Natural killer cell (primary cell): ENCODE measurements around the gene CACNA1C. TPM values are rescaled to one million over a fixed set of nuclear protein-coding genes. Genes with fewer than 3 reads are reported as not detected.

Experiments used
- ATAC-seq, 3 donors: fragments of 150-1000 bp in 2 of 3; fragments of 200-7000 bp in 1 of 3; cut with Tn5 transposase; 1 replicate in 1 of 3; 2 replicates in 2 of 3; pipeline ENCODE4 v1.10.0; 2021; ENCODE audit warnings: mild to moderate bottlenecking in 2 of 3, moderate library complexity in 2 of 3
- DNase-seq, 2 donors: peaks; one replicate each; pipeline versions ENCODE4 v3.0.0 to v3.0.0-alpha.2; 2013 to 2021; ENCODE audit warnings: mixed read lengths in 1 of 2
- H3K27ac ChIP-seq: one replicate; pipeline ENCODE4 v1.5.1; 2013; ENCODE audit warnings: mild to moderate bottlenecking, low read length
- H3K27me3 ChIP-seq: one replicate; pipeline ENCODE4 v1.6.1; 2013; ENCODE audit warnings: low read length; ENCODE audit not compliant: control insufficient read depth, insufficient read depth
- H3K36me3 ChIP-seq: one replicate; pipeline ENCODE4 v1.6.1; 2013; ENCODE audit warnings: low read length; ENCODE audit not compliant: control insufficient read depth, insufficient read depth
- H3K4me1 ChIP-seq: one replicate; pipeline ENCODE4 v1.6.1; 2013; ENCODE audit warnings: low read length; ENCODE audit not compliant: control insufficient read depth, insufficient read depth
- H3K4me3 ChIP-seq: one replicate; pipeline ENCODE4 v1.5.1; 2013; ENCODE audit warnings: low read length
- H3K9me3 ChIP-seq: one replicate; pipeline ENCODE4 v1.6.1; 2013; ENCODE audit warnings: low read length; ENCODE audit not compliant: control insufficient read depth, insufficient read depth
- H3K27ac Mint-ChIP-seq, 2 donors: one replicate each; pipeline ENCODE4 v1.8.0; 2022; ENCODE audit warnings: mild to moderate bottlenecking in 2 of 2, mixed read lengths in 2 of 2, moderate library complexity in 1 of 2
- H3K27me3 Mint-ChIP-seq, 2 donors: one replicate each; pipeline ENCODE4 v1.8.0; 2022; ENCODE audit warnings: low read depth in 2 of 2, mixed read lengths in 2 of 2
- H3K36me3 Mint-ChIP-seq: one replicate; pipeline ENCODE4 v1.8.0; 2022; ENCODE audit warnings: mixed read lengths
- H3K4me1 Mint-ChIP-seq, 2 donors: one replicate each; pipeline ENCODE4 v1.8.0; 2022; ENCODE audit warnings: mixed read lengths in 2 of 2
- H3K4me3 Mint-ChIP-seq: one replicate; pipeline ENCODE4 v1.8.0; 2022; ENCODE audit warnings: mild to moderate bottlenecking, moderate library complexity, mixed read lengths
- H3K9me3 Mint-ChIP-seq, 2 donors: one replicate each; pipeline ENCODE4 v1.8.0; 2022; ENCODE audit warnings: mixed read lengths in 2 of 2
- CTCF ChIP-seq: fragments of 200-600 bp; IDR thresholded peaks from one replicate; pipeline ENCODE4 v1.8.0; 2022; ENCODE audit warnings: antibody characterized with exemption
- WGBS: methylation state at CpG from one replicate; pipeline ENCODE4 v1.1.7; 2013; ENCODE audit warnings: missing lambda C conversion rate; ENCODE audit not compliant: insufficient coverage; 5-methylcytosine and 5-hydroxymethylcytosine counted together
- intact Hi-C: fragments of 100-400 bp; cut with micrococcal nuclease; formaldehyde crosslinking; loops from one replicate; pipeline ENCODE4 v1.14.2; 2022
- total RNA-seq, 4 donors: library from RNA; stranded (reverse); fragments of 120-200 nt in 1 of 4; gene quantifications; one replicate each; pipeline versions ENCODE4 v1.2.3 to v1.2.4, GENCODE V29; 2013 to 2022

CACNA1C gene
- total RNA-seq, 3 donors from 2014 or later (not counting 1 experiment from before 2014, with no cell fraction given): 0.07 to 0.35 (median 0.08) TPM

GRCh38 chr12:2366711-2367110 is 313.9 kb downstream of the CACNA1C start:
- WGBS: 100% methylated on average over 1 of the region's 3 CpGs
- Mint-ChIP-seq H3K36me3 (no peaks in the 10 kb centered on the region), H3K4me1 (no peaks in the 10 kb centered on the region), H3K4me3 (no peak overlapping the region), H3K27ac (no peak overlapping the region), H3K27me3 (peaks cover 0 to 2% of the 10 kb centered on the region in 2 donors), H3K9me3 (no peaks in the 10 kb centered on the region)
- intact Hi-C loops: no loop called here
- no peaks in the 10 kb centered on the region for H3K9me3 ChIP-seq
- no peaks in the 10 kb centered on the region for H3K4me1 ChIP-seq
- H3K27ac ChIP-seq: no peak overlapping the region
- H3K27me3 ChIP-seq: no peaks in the 10 kb centered on the region
- no peak for DNase-seq
- no peak for TF ChIP-seq CTCF
- H3K4me3 ChIP-seq: no peak overlapping the region
- ATAC-seq: no peak
- no peaks in the 10 kb centered on the region for H3K36me3 ChIP-seq

DNA sequence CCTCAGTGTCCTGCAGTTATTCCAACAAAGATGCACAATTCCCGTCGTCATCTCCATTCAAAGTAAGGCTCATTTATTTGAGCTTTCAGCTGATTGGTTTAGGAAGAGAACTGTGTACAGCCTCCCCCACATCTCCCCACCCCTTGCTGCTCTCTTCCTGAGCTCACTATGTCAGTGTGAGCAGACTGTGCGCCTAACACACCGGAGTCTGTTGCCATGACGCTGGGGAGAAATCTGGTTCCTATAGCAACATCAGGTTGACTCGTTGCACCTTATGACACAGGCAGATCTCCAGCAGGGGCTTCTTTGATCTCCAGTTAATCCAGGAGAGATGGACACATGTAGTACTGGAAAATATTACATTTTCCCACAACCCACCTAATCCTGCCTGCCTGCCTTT is 319.4 kb downstream of the CACNA1C start:
- no peak for TF ChIP-seq CTCF
- Histone ChIP-seq H3K9me3 (no peaks in the 10 kb centered on the region), H3K4me1 (no peaks in the 10 kb centered on the region), H3K27ac (no peak overlapping the region), H3K27me3 (no peaks in the 10 kb centered on the region), H3K36me3 (no peaks in the 10 kb centered on the region), H3K4me3 (no peak overlapping the region)
- H3K27me3 Mint-ChIP-seq: peaks cover 0 to 2% of the 10 kb centered on the region in 2 donors
- intact Hi-C loops: no loop called here
- DNase-seq (no peak), ATAC-seq (no peak)
- no peaks in the 10 kb centered on the region for H3K9me3 Mint-ChIP-seq
- H3K36me3 Mint-ChIP-seq: no peaks in the 10 kb centered on the region
- H3K4me3 Mint-ChIP-seq: no peak overlapping the region
- H3K4me1 Mint-ChIP-seq: no peaks in the 10 kb centered on the region
- 87% methylated on average over 6 of the region's 6 CpGs for WGBS
- H3K27ac Mint-ChIP-seq: no peak overlapping the region

DNA sequence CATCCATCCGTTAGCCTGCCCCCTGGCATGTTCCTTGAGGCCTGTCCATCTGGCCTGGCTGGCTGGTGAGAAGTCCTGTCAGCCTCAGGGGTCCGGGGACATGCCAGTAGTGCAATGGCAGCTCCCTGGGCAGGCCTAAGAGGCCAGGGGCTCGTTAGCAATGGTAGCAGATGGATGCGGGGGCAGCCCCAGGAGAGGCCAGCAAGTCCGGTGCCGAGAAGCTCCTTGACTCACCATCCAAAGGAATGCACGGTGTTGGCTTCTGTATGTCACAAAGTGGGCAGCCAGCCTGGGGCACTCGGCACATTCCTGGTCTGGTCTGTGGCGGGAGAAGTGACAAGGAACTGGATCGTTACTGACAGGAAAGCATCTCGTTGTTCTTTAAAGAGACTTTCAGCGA is 319.9 kb downstream of the CACNA1C start:
- H3K27me3 ChIP-seq: no peaks in the 10 kb centered on the region
- ATAC-seq (no peak), DNase-seq (no peak)
- Mint-ChIP-seq H3K4me1 (no peaks in the 10 kb centered on the region), H3K4me3 (no peak overlapping the region), H3K27me3 (peaks cover 0 to 2% of the 10 kb centered on the region in 2 donors), H3K27ac (no peak overlapping the region), H3K36me3 (no peaks in the 10 kb centered on the region), H3K9me3 (no peaks in the 10 kb centered on the region)
- no peak for TF ChIP-seq CTCF
- no peaks in the 10 kb centered on the region for H3K9me3 ChIP-seq
- H3K4me1 ChIP-seq: peaks cover 3% of the 10 kb centered on the region
- no peaks in the 10 kb centered on the region for H3K36me3 ChIP-seq
- no peak overlapping the region for H3K4me3 ChIP-seq
- whole genome bisulfite sequencing: 86% methylated on average over 12 of the region's 12 CpGs
- intact Hi-C loops: no loop called here
- H3K27ac ChIP-seq: no peak overlapping the region

DNA sequence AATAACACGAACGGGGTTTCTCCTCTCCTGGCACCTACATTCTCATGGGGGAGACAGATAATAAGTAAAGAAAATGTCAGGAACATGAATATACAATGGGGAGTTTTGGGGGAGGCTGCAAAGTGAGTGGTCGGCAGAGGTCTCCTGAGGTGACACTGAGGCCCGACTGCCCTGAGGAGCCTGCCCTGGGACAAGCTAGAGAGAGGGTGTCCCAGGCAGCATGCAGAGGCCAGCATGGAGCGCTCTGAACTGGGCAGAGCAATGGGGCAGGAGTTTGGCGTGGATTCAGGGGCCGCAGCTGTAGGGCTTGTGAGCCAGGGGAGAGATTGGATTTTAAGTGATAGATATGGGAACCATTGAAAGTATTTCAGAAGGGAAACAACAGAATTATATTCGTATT is 320.5 kb downstream of the CACNA1C start:
- DNase-seq: no peak
- Mint-ChIP-seq H3K4me1 (no peaks in the 10 kb centered on the region), H3K36me3 (no peaks in the 10 kb centered on the region), H3K4me3 (no peak overlapping the region), H3K27me3 (peaks cover 0 to 2% of the 10 kb centered on the region in 2 donors), H3K9me3 (no peaks in the 10 kb centered on the region), H3K27ac (no peak overlapping the region)
- intact Hi-C loops: no loop called here
- Histone ChIP-seq H3K4me3 (no peak overlapping the region), H3K9me3 (no peaks in the 10 kb centered on the region), H3K27ac (no peak overlapping the region), H3K36me3 (no peaks in the 10 kb centered on the region), H3K4me1 (peaks cover 9% of the 10 kb centered on the region), H3K27me3 (no peaks in the 10 kb centered on the region)
- no peak for TF ChIP-seq CTCF
- no peak for ATAC-seq
- WGBS: 91% methylated on average over 8 of the region's 8 CpGs
